Tibial nerve (tissue), 4 donors: ENCODE data around the gene MYO6. TPM values are rescaled to one million over a fixed set of nuclear protein-coding genes. Genes with fewer than 3 reads are reported as not detected.

Source experiments
- DNase-seq, 2 donors: peaks; one replicate each; pipeline ENCODE4 v3.0.0-alpha.2; 2019; ENCODE audit warnings: low spot score in 2 of 2
- H3K27ac ChIP-seq, 4 donors: fragments of 200-600 bp; sonication (generic) in 3 of 4; one replicate each; pipeline ENCODE4 v1.5.1; 2017 to 2019; ENCODE audit warnings: mild to moderate bottlenecking in 1 of 4
- H3K27me3 ChIP-seq, 2 donors: fragments of 200-600 bp; sonication (generic) in 1 of 2; one replicate each; pipeline versions ENCODE4 v1.5.1 to v1.6.0; 2017 to 2019
- H3K36me3 ChIP-seq, 3 donors: fragments of 200-600 bp; sonication (generic); one replicate each; pipeline ENCODE4 v1.5.1; 2018 to 2019
- H3K4me1 ChIP-seq, 4 donors: fragments of 200-600 bp; sonication (generic) in 3 of 4; one replicate each; pipeline ENCODE4 v1.5.1; 2017 to 2019
- H3K4me3 ChIP-seq, 4 donors: fragments of 200-600 bp; sonication (generic) in 3 of 4; one replicate each; pipeline ENCODE4 v1.5.1; 2017 to 2019; ENCODE audit warnings: mild to moderate bottlenecking in 1 of 4, moderate library complexity in 1 of 4
- H3K9me3 ChIP-seq, 4 donors: fragments of 200-600 bp; sonication (generic) in 3 of 4; one replicate each; pipeline ENCODE4 v1.5.1; 2017 to 2019
- EP300 ChIP-seq, 2 donors: sonication (generic); formaldehyde crosslinking; IDR thresholded peaks; one replicate each; pipeline ENCODE4 v1.6.1; 2017; ENCODE audit warnings: antibody characterized with exemption in 2 of 2, mild to moderate bottlenecking in 1 of 2
- POLR2A ChIP-seq, 2 donors: fragments of 450-650 bp; IDR thresholded peaks; one replicate each; pipeline ENCODE4 v1.6.1; 2017; ENCODE audit warnings: antibody characterized with exemption in 2 of 2, mild to moderate bottlenecking in 2 of 2, moderate library complexity in 2 of 2
- WGBS, 2 donors: methylation state at CpG; one replicate each; pipeline ENCODE4 v1.1.5; 2018; 5-methylcytosine and 5-hydroxymethylcytosine counted together
- total RNA-seq, 4 donors: library from RNA; depleted of rRNA; stranded (reverse); fragments of >200 nt; gene quantifications; one replicate each; pipeline ENCODE4 v1.1.0, GENCODE V29; 2016
- TF ChIP-seq, protein P1 (sequence below), 5 experiments: fragments of 200-600 bp in 3 of 5; fragments of 450-650 bp in 2 of 5; sonication (generic) in 3 of 5; IDR thresholded peaks; one replicate each; pipeline ENCODE4 v1.5.1; 2016 to 2019; ENCODE audit warnings: antibody characterized with exemption in 5 of 5, mild to moderate bottlenecking in 3 of 5, moderate library complexity in 2 of 5

MYO6 gene
- total RNA-seq, 4 donors from 2014 or later, result 16.5 to 21.3 (median 19.2) TPM

- Histone ChIP-seq H3K36me3 (no peaks in the 10 kb centered on the region), H3K4me1 (peaks cover 0 to 24% (median 6%) of the 10 kb centered on the region in 4 donors), H3K27ac (no peak overlapping the region), H3K4me3 (no peak overlapping the region), H3K27me3 (no peaks in the 10 kb centered on the region), H3K9me3 (no peaks in the 10 kb centered on the region)
- TF ChIP-seq POLR2A (IDR thresholded peaks at IDR 0.05), result no peak
- TF ChIP-seq, protein P1, sequence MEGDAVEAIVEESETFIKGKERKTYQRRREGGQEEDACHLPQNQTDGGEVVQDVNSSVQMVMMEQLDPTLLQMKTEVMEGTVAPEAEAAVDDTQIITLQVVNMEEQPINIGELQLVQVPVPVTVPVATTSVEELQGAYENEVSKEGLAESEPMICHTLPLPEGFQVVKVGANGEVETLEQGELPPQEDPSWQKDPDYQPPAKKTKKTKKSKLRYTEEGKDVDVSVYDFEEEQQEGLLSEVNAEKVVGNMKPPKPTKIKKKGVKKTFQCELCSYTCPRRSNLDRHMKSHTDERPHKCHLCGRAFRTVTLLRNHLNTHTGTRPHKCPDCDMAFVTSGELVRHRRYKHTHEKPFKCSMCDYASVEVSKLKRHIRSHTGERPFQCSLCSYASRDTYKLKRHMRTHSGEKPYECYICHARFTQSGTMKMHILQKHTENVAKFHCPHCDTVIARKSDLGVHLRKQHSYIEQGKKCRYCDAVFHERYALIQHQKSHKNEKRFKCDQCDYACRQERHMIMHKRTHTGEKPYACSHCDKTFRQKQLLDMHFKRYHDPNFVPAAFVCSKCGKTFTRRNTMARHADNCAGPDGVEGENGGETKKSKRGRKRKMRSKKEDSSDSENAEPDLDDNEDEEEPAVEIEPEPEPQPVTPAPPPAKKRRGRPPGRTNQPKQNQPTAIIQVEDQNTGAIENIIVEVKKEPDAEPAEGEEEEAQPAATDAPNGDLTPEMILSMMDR (IDR thresholded peaks at IDR 0.05), result no peak
- TF ChIP-seq EP300 (IDR thresholded peaks at IDR 0.05), result no peak
- 27 to 30% methylated on average over 6 of the region's 6 CpGs for WGBS, 2 donors
- DNase-seq, result no peak
Observed at GRCh38 chr6:75794954-75795739, 46.1 kb downstream of the MYO6 start.

- TF ChIP-seq, protein P1 (IDR thresholded peaks at IDR 0.05), result no peak
- TF ChIP-seq EP300 (IDR thresholded peaks at IDR 0.05) (no peak), POLR2A (IDR thresholded peaks at IDR 0.05) (no peak)
- H3K4me3 ChIP-seq, result no peak overlapping the region
Observed at GRCh38 chr6:75796723-75797122, 47.7 kb downstream of the MYO6 start.

GRCh38 chr6:75800133-75800532 is 51.1 kb downstream of the MYO6 start:
- H3K4me3 ChIP-seq, result no peak overlapping the region
- no peak overlapping the region for H3K27ac ChIP-seq
- DNase-seq, result no peak
- no peaks in the 10 kb centered on the region for H3K27me3 ChIP-seq
- H3K4me1 ChIP-seq, result peaks cover 0 to 5% (median 4%) of the 10 kb centered on the region in 4 donors
- no peaks in the 10 kb centered on the region for H3K36me3 ChIP-seq
- H3K9me3 ChIP-seq, result no peaks in the 10 kb centered on the region
- 90 to 92% methylated on average over 4 of the region's 4 CpGs for WGBS, 2 donors
- TF ChIP-seq, protein P1 (IDR thresholded peaks at IDR 0.05), result no peak
- no peak for TF ChIP-seq POLR2A (IDR thresholded peaks at IDR 0.05)
- TF ChIP-seq EP300 (IDR thresholded peaks at IDR 0.05), result no peak

More at GRCh38 chr6:75796723-75797122, 47.7 kb downstream of the MYO6 start:
- DNase-seq, result no peak
- H3K4me1 ChIP-seq, result peaks cover 0 to 21% (median 6%) of the 10 kb centered on the region in 4 donors
- 93 to 97% methylated on average over 1 of the region's 1 CpG for WGBS, 2 donors
- no peak overlapping the region for H3K27ac ChIP-seq
- no peaks in the 10 kb centered on the region for H3K36me3 ChIP-seq
- H3K9me3 ChIP-seq, result no peaks in the 10 kb centered on the region
- H3K27me3 ChIP-seq, result no peaks in the 10 kb centered on the region

DNA sequence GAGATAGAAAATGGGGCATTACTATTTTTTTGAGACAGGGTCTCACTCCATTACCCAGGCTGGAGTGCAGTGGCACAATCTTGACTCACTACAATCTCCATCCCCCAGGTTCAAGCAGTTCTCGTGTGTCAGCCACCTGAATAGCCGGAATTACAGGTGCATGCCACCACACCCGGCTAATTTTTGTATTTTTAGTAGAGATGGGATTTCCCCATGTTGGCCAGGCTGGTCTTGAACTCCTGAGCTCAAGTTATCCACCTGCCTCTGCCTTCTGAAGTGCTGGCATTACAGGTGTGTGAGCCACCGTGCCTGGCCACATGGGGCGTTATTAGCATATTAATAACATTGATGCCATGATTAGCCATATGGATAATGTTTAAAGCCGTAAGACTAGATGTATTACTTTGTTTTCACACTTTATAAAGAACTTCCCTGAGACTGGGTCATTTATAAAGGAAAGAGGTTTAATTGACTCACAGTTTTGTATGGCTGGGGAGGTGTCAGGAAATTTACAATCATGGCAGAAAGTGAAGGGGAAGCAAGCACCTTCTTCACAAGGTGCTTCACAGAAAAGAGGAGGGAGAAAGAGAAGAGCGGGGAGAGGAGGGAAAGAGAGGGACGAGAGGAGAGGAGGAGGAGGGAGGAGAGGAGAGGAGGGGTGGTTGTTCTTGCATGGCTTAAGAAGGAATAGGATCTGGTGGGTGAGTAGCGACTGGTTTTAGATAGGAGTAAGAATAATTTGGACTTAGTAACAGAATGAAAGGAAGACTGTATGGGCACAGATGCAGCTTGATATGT is 51.9 kb downstream of the MYO6 start:
- no peak overlapping the region for H3K4me3 ChIP-seq
- no peaks in the 10 kb centered on the region for H3K4me1 ChIP-seq
- H3K9me3 ChIP-seq, result no peaks in the 10 kb centered on the region
- TF ChIP-seq, protein P1 (IDR thresholded peaks at IDR 0.05), result no peak
- no peak for TF ChIP-seq POLR2A (IDR thresholded peaks at IDR 0.05)
- TF ChIP-seq EP300 (IDR thresholded peaks at IDR 0.05), result no peak
- WGBS, 2 donors, result 90 to 91% methylated on average over 9 of the region's 9 CpGs
- H3K27me3 ChIP-seq, result no peaks in the 10 kb centered on the region
- no peaks in the 10 kb centered on the region for H3K36me3 ChIP-seq
- no peak overlapping the region for H3K27ac ChIP-seq
- DNase-seq, result no peak

- Histone ChIP-seq H3K27ac (no peak overlapping the region), H3K9me3 (no peaks in the 10 kb centered on the region), H3K4me3 (no peak overlapping the region), H3K27me3 (no peaks in the 10 kb centered on the region), H3K4me1 (no peaks in the 10 kb centered on the region), H3K36me3 (no peaks in the 10 kb centered on the region)
- no peak for DNase-seq
- 92 to 94% methylated on average over 6 of the region's 6 CpGs for WGBS, 2 donors
- TF ChIP-seq EP300 (IDR thresholded peaks at IDR 0.05), result no peak
- no peak for TF ChIP-seq POLR2A (IDR thresholded peaks at IDR 0.05)
- TF ChIP-seq, protein P1 (IDR thresholded peaks at IDR 0.05), result no peak
Observed at GRCh38 chr6:75802366-75802765, 53.3 kb downstream of the MYO6 start.
